ENCODE results near the gene ERICH2. TPM values are rescaled to one million over a fixed set of nuclear protein-coding genes. Genes with fewer than 3 reads are reported as not detected.

The ERICH2 gene
- total RNA-seq, 1 experiment from 2014 or later: 2.4 TPM

DNA sequence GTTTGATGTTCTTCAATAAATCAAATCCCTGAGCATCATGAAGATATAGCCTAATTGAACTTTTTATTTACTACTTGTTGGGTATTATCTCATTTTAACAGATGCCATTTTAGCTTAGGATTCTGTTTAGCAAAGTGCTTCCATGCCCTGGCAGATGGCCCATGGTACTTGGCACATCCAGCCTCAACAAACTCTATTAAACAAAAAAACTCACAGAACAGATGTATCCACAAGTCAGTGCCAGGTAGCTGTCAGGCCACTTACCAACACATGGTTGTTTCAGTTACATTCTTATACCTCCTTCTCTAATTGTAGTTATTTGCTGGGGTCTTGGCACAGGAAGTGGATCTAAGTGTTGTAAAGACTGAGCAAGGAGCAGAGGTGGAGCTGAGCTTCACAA, 76.1 kb downstream of the ERICH2 start:
- ATAC-seq (no peak), DNase-seq (ENCODE audit: low read depth, low spot score) (no peak)
- no peaks in the 10 kb centered on the region for H3K79me2 ChIP-seq (ENCODE audit: insufficient read depth, low read length)
- no peak overlapping the region for H3K4me3 ChIP-seq (replicated peaks in 1 of 2; ENCODE audit: low read depth in 1 of 2, low read length in 2 of 2)
- no peaks in the 10 kb centered on the region for H3K9me3 ChIP-seq (ENCODE audit: control insufficient read depth in 1 of 2, insufficient read depth in 1 of 2, low read depth in 1 of 2, low read length in 2 of 2)
- H3K27me3 ChIP-seq (ENCODE audit: insufficient read depth, low read length): no peaks in the 10 kb centered on the region
- H3K4me2 ChIP-seq (ENCODE audit: low read length): no peak overlapping the region
- H2AFZ ChIP-seq (ENCODE audit: low read depth, low read length, poor library complexity, severe bottlenecking): no peak overlapping the region
- H3K9ac ChIP-seq (ENCODE audit: low read length): no peak overlapping the region
- BruUV-seq (replicated peaks): no TSS peak
- H3K27ac ChIP-seq (ENCODE audit: low read depth, low read length): no peak overlapping the region
- no peak for TF ChIP-seq ELF1 (IDR thresholded peaks at IDR 0.05; ENCODE audit: borderline replicate concordance, low read depth)
- TF ChIP-seq, protein P1, sequence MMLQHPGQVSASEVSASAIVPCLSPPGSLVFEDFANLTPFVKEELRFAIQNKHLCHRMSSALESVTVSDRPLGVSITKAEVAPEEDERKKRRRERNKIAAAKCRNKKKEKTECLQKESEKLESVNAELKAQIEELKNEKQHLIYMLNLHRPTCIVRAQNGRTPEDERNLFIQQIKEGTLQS (IDR thresholded peaks at IDR 0.05): no peak
- RAD21 ChIA-PET (ENCODE audit: low non-redundant PET in 1 of 2, low total read pairs in 2 of 2, uncharacterized antibody in 2 of 2, unreplicated experiment in 2 of 2): no interaction called here
- H3K4me1 ChIP-seq (ENCODE audit: control insufficient read depth in 1 of 2, insufficient read depth in 2 of 2, low read length in 2 of 2): peaks cover 11 to 22% of the 10 kb centered on the region in 2 experiments; a peak in 3 of 4 replicates
- intact Hi-C loops (cut with micrococcal nuclease): no loop called here
- H3K9me2 ChIP-seq (ENCODE audit: insufficient read depth): no peaks in the 10 kb centered on the region
- H4K20me1 ChIP-seq (ENCODE audit: insufficient read depth): no peaks in the 10 kb centered on the region
- no peaks in the 10 kb centered on the region; a peak in 1 of 4 replicates for H3K36me3 ChIP-seq (ENCODE audit: control insufficient read depth in 1 of 2, insufficient read depth in 2 of 2, low read length in 2 of 2)
- POLR2A ChIA-PET: no interaction called here
- CTCF ChIA-PET: interaction anchor here (1.1 to 1.9 kb wide), 2 partner anchors 11 to 21 kb away, joined by 3 to 6 read pairs; no protein-coding TSS in a partner anchor

DNA sequence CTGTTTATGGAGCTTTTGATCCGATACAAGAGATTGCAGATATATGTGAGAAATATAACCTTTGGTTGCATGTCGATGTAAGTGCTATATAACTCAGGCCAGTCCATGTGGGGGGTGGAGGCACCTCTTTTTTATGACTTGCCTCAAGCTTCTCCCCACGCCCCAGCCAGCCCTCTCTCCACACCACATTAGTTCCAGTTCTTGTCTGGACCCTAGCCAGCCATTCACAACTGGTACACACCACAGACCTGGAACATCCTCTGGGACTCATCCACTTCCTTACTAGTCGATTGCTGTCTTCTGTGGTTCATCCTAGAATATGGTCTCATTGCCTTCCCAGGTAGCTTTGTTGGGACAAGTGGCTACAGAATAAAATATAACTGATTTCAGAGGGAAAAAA, 77.5 kb downstream of the ERICH2 start:
- Histone ChIP-seq H3K4me3 (replicated peaks in 1 of 2; ENCODE audit: low read depth in 1 of 2, low read length in 2 of 2) (no peak overlapping the region), H3K9ac (ENCODE audit: low read length) (no peak overlapping the region), H3K36me3 (ENCODE audit: control insufficient read depth in 1 of 2, insufficient read depth in 2 of 2, low read length in 2 of 2) (no peaks in the 10 kb centered on the region; a peak in 1 of 4 replicates), H3K9me3 (ENCODE audit: control insufficient read depth in 1 of 2, insufficient read depth in 1 of 2, low read depth in 1 of 2, low read length in 2 of 2) (no peaks in the 10 kb centered on the region), H3K79me2 (ENCODE audit: insufficient read depth, low read length) (no peaks in the 10 kb centered on the region), H3K27ac (ENCODE audit: low read depth, low read length) (no peak overlapping the region), H2AFZ (ENCODE audit: low read depth, low read length, poor library complexity, severe bottlenecking) (no peak overlapping the region), H3K4me2 (ENCODE audit: low read length) (no peak overlapping the region), H3K9me2 (ENCODE audit: insufficient read depth) (no peaks in the 10 kb centered on the region), H3K4me1 (ENCODE audit: control insufficient read depth in 1 of 2, insufficient read depth in 2 of 2, low read length in 2 of 2) (peaks cover 11 to 17% of the 10 kb centered on the region in 2 experiments; a peak in 3 of 4 replicates), H4K20me1 (ENCODE audit: insufficient read depth) (no peaks in the 10 kb centered on the region), H3K27me3 (ENCODE audit: insufficient read depth, low read length) (no peaks in the 10 kb centered on the region)
- ChIA-PET RAD21 (ENCODE audit: low non-redundant PET in 1 of 2, low total read pairs in 2 of 2, uncharacterized antibody in 2 of 2, unreplicated experiment in 2 of 2) (no interaction called here), POLR2A (no interaction called here), CTCF (interaction anchor here (0.7 kb wide), 1 partner anchor 397 kb away, joined by 3 read pairs; no protein-coding TSS in a partner anchor)
- TF ChIP-seq POLR2A (IDR thresholded peaks at IDR 0.05; ENCODE audit: borderline replicate concordance, extremely low read depth, insufficient read depth, insufficient read length) (no peak), ZNF274 (IDR thresholded peaks at IDR 0.05; ENCODE audit: low read depth, low read length) (no peak), SRF (IDR thresholded peaks at IDR 0.05; ENCODE audit: low read depth) (no peak), SIN3A (IDR thresholded peaks at IDR 0.05; ENCODE audit: low read depth) (no peak), SP1 (IDR thresholded peaks at IDR 0.05; ENCODE audit: low read depth) (no peak), EZH2phosphoT487 (IDR thresholded peaks at IDR 0.05; ENCODE audit: borderline replicate concordance) (no peak), FOSL1 (IDR thresholded peaks at IDR 0.05; ENCODE audit: low read depth) (no peak), RAD21 (IDR thresholded peaks at IDR 0.05; ENCODE audit: low read depth) (no peak), TCF7L2 (IDR thresholded peaks at IDR 0.05; ENCODE audit: borderline replicate concordance, extremely low read depth, insufficient read depth, insufficient read length) (no peak)
- TF ChIP-seq, protein P2, sequence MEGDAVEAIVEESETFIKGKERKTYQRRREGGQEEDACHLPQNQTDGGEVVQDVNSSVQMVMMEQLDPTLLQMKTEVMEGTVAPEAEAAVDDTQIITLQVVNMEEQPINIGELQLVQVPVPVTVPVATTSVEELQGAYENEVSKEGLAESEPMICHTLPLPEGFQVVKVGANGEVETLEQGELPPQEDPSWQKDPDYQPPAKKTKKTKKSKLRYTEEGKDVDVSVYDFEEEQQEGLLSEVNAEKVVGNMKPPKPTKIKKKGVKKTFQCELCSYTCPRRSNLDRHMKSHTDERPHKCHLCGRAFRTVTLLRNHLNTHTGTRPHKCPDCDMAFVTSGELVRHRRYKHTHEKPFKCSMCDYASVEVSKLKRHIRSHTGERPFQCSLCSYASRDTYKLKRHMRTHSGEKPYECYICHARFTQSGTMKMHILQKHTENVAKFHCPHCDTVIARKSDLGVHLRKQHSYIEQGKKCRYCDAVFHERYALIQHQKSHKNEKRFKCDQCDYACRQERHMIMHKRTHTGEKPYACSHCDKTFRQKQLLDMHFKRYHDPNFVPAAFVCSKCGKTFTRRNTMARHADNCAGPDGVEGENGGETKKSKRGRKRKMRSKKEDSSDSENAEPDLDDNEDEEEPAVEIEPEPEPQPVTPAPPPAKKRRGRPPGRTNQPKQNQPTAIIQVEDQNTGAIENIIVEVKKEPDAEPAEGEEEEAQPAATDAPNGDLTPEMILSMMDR (IDR thresholded peaks at IDR 0.05 in 2 of 3, conservative IDR thresholded peaks at IDR 0.05 in 1 of 3; ENCODE audit: borderline replicate concordance in 1 of 3, insufficient read depth in 1 of 3, low read depth in 2 of 3, low read length in 2 of 3): no peak
- TF ChIP-seq, protein P3, sequence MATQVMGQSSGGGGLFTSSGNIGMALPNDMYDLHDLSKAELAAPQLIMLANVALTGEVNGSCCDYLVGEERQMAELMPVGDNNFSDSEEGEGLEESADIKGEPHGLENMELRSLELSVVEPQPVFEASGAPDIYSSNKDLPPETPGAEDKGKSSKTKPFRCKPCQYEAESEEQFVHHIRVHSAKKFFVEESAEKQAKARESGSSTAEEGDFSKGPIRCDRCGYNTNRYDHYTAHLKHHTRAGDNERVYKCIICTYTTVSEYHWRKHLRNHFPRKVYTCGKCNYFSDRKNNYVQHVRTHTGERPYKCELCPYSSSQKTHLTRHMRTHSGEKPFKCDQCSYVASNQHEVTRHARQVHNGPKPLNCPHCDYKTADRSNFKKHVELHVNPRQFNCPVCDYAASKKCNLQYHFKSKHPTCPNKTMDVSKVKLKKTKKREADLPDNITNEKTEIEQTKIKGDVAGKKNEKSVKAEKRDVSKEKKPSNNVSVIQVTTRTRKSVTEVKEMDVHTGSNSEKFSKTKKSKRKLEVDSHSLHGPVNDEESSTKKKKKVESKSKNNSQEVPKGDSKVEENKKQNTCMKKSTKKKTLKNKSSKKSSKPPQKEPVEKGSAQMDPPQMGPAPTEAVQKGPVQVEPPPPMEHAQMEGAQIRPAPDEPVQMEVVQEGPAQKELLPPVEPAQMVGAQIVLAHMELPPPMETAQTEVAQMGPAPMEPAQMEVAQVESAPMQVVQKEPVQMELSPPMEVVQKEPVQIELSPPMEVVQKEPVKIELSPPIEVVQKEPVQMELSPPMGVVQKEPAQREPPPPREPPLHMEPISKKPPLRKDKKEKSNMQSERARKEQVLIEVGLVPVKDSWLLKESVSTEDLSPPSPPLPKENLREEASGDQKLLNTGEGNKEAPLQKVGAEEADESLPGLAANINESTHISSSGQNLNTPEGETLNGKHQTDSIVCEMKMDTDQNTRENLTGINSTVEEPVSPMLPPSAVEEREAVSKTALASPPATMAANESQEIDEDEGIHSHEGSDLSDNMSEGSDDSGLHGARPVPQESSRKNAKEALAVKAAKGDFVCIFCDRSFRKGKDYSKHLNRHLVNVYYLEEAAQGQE (IDR thresholded peaks at IDR 0.05; ENCODE audit: low read depth): no peak
- TF ChIP-seq, protein P1 (IDR thresholded peaks at IDR 0.05): no peak
- no TSS peak for BruUV-seq (replicated peaks)
- ATAC-seq (no peak), DNase-seq (ENCODE audit: low read depth, low spot score) (no peak)
- intact Hi-C loops (cut with micrococcal nuclease): no loop called here
